Peyer's patch (tissue), 4 donors: Measurements from ENCODE around the gene HES7. TPM values are rescaled to one million over a fixed set of nuclear protein-coding genes. Genes with fewer than 3 reads are reported as not detected.

ENCODE experiments used
- DNase-seq, 3 donors: peaks; one replicate each; pipeline ENCODE4 v3.0.0-alpha.2; 2017 to 2019
- H3K27ac ChIP-seq, 4 donors: fragments of 200-600 bp; sonication (generic); one replicate each; pipeline ENCODE4 v1.5.1; 2016 to 2019
- H3K27me3 ChIP-seq, 2 donors: fragments of 200-600 bp; sonication (generic); one replicate each; pipeline ENCODE4 v1.5.1; 2019
- H3K36me3 ChIP-seq, 3 donors: fragments of 200-600 bp; sonication (generic); one replicate each; pipeline ENCODE4 v1.5.1; 2016 to 2019
- H3K4me1 ChIP-seq, 4 donors: fragments of 200-600 bp; sonication (generic); one replicate each; pipeline ENCODE4 v1.5.1; 2016 to 2019
- H3K4me3 ChIP-seq, 4 donors: fragments of 200-600 bp; sonication (generic); 1 replicate in 3 of 4; 2 replicates in 1 of 4; pipeline ENCODE4 v1.5.1; 2016 to 2019; ENCODE audit warnings: mild to moderate bottlenecking in 1 of 4
- H3K9me3 ChIP-seq, 4 donors: fragments of 200-600 bp; sonication (generic); one replicate each; pipeline ENCODE4 v1.5.1; 2016 to 2019; ENCODE audit warnings: mild to moderate bottlenecking in 1 of 4
- POLR2A ChIP-seq, 2 donors: fragments of 450-650 bp; IDR thresholded peaks; one replicate each; pipeline ENCODE4 v1.5.1; 2017; ENCODE audit warnings: antibody characterized with exemption in 2 of 2, mild to moderate bottlenecking in 2 of 2, moderate library complexity in 2 of 2
- total RNA-seq, 4 donors: library from RNA; depleted of rRNA; stranded (reverse); fragments of >200 nt; gene quantifications; one replicate each; pipeline ENCODE4 v1.1.0, GENCODE V29; 2016
- TF ChIP-seq, protein P1 (sequence below), 6 experiments: fragments of 450-650 bp in 4 of 6; fragments of 200-600 bp in 2 of 6; sonication (generic) in 1 of 6; IDR thresholded peaks; one replicate each; pipeline ENCODE4 v1.5.1; 2017 to 2019; ENCODE audit warnings: antibody characterized with exemption in 6 of 6, mild to moderate bottlenecking in 3 of 6, moderate library complexity in 1 of 6

HES7 gene
- total RNA-seq, 4 donors from 2014 or later = not detected

DNA sequence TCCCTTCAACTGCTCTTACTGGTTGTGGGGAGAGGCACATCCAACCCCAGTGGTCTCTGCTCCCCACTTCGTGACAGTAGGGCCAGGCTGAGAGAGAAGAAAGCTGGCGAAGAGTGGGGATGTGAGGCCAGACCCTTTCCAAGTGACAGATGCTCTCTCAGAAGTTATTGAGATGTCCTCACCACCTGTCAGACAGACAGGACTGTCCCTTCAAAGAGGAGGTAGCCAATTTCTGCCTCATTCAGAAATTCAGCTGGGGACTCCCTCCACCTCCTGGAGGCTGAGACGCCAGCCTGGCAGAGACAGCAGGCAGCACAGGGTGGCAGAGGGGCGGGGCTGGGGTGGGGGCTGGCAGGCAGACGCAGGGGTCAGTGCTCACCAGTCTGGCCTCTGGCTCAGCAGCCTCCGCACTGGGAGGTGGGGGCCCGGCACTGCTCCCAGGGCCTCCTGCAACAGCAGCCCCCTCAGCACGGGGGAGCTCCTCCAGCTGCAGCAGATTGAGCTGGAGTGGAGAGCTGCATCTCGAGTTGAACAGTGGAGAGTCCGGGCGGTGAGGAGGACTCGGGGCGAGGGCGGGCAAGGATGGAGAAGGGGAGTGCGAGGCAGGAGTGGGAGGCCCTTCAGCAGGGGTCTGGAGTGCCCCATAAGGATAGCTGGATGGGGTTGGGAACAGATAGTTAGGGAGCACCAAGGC is 19.1 kb upstream of the HES7 start:
- H3K36me3 ChIP-seq = peaks cover 0 to 88% (median 2%) of the 10 kb centered on the region in 3 donors
- no peak for TF ChIP-seq POLR2A (IDR thresholded peaks at IDR 0.05)
- TF ChIP-seq, protein P1, sequence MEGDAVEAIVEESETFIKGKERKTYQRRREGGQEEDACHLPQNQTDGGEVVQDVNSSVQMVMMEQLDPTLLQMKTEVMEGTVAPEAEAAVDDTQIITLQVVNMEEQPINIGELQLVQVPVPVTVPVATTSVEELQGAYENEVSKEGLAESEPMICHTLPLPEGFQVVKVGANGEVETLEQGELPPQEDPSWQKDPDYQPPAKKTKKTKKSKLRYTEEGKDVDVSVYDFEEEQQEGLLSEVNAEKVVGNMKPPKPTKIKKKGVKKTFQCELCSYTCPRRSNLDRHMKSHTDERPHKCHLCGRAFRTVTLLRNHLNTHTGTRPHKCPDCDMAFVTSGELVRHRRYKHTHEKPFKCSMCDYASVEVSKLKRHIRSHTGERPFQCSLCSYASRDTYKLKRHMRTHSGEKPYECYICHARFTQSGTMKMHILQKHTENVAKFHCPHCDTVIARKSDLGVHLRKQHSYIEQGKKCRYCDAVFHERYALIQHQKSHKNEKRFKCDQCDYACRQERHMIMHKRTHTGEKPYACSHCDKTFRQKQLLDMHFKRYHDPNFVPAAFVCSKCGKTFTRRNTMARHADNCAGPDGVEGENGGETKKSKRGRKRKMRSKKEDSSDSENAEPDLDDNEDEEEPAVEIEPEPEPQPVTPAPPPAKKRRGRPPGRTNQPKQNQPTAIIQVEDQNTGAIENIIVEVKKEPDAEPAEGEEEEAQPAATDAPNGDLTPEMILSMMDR (IDR thresholded peaks at IDR 0.05) = no peak
- DNase-seq = peak in 1 of 3 donors; percentile 44
- H3K27ac ChIP-seq = peak overlapping the region in 2 of 4 donors; percentile 5 to 7
- H3K4me3 ChIP-seq = no peak overlapping the region
- H3K4me1 ChIP-seq = peaks cover 0 to 16% (median 1%) of the 10 kb centered on the region in 4 donors
- no peaks in the 10 kb centered on the region for H3K9me3 ChIP-seq
- no peaks in the 10 kb centered on the region for H3K27me3 ChIP-seq

DNA sequence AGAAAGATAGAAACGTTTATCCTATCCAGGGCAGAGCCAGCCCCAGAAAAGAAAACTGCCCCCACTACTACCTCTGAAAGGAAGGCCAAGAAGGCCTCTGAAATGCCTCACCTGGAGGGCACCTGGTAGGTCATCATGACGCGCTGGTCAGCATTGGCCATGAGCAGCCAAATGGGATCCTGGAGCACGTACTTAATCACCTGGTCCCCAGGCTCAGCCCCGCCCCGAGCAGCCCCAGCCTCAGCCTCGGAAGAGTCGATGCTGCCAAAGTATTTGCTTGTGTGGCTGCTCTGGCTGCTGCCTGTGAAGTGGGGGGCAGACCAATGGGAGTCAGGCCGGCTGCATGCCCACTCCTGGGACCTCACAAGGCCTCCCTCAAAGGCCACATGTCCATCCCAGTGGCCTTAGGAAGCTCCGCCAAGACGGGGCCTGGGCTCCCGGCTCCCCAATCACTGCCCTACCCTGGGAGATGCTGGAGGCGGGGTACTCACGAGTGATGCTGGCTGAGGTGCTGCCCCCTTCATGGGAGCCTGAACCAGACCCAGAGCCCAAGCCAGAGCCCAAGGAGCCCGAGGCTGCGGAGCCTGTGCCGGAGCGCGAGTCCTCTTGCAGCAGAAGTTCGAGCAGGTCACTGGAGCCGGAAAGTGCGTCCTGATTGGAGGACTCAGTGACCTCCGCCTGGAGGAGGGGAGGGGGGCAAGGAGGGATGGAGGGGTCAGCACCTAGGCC is 18.4 kb upstream of the HES7 start:
- H3K27me3 ChIP-seq = no peaks in the 10 kb centered on the region
- peak overlapping the region in 1 of 4 donors; percentile 5 for H3K27ac ChIP-seq
- H3K36me3 ChIP-seq = peaks cover 0 to 81% (median 0%) of the 10 kb centered on the region in 3 donors
- no peak overlapping the region for H3K4me3 ChIP-seq
- TF ChIP-seq, protein P1 (IDR thresholded peaks at IDR 0.05) = no peak
- TF ChIP-seq POLR2A (IDR thresholded peaks at IDR 0.05) = no peak
- DNase-seq = peak in 1 of 3 donors; percentile 47
- H3K9me3 ChIP-seq = no peaks in the 10 kb centered on the region
- H3K4me1 ChIP-seq = peaks cover 0 to 19% (median 1%) of the 10 kb centered on the region in 4 donors

DNA sequence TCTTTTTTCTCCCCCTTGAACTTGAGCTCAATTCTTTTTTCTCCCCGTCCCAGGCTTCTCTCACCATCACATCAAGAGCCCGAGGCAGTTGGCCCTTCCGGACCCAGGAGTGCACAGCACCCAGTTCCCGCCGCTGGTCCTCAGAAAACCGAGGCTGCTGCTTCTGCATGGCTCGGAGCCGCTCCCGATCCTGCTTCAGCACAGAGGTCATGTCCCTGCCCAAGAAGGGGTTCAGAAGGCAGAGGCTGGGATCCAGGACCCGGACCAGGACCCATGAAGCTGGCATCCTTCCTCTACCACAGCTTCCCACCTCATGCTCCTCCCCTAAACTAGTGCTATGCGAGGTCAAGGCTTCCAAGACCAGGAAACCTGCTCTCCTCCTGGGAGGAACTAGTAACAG is 17.8 kb upstream of the HES7 start:
- no peak for DNase-seq
- no peak overlapping the region for H3K27ac ChIP-seq
- no peaks in the 10 kb centered on the region for H3K27me3 ChIP-seq
- no peak overlapping the region for H3K4me3 ChIP-seq
- peaks cover 0 to 19% (median 1%) of the 10 kb centered on the region in 4 donors for H3K4me1 ChIP-seq
- H3K36me3 ChIP-seq = peaks cover 0 to 75% (median 0%) of the 10 kb centered on the region in 3 donors
- H3K9me3 ChIP-seq = no peaks in the 10 kb centered on the region
- TF ChIP-seq POLR2A (IDR thresholded peaks at IDR 0.05) = no peak
- TF ChIP-seq, protein P1 (IDR thresholded peaks at IDR 0.05) = no peak

DNA sequence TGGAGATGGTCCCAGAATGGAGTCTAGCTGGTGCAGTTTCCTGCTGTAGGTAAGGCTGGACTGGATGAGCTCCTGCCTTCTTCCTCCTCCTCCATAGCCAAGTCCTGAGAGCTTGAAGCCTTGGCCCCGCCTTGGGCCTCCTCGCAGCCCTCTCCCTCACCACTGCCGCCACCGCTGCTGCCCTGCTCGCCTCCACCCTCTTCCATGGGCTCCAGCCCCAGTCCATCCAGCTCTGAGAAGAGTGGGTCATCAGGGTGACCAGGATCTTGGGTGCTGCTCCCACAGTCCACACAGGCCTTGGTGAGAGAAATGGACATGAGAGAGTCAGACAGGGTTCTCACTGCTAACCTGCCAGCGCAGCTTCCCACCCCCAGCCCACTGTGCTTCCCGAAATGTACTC is 17.1 kb upstream of the HES7 start:
- H3K36me3 ChIP-seq = peaks cover 0 to 68% (median 0%) of the 10 kb centered on the region in 3 donors
- peak in 2 of 3 donors; percentile 46 to 48 for DNase-seq

More for the DNA sequence above, 17.1 kb upstream of the HES7 start:
- TF ChIP-seq, protein P1 (IDR thresholded peaks at IDR 0.05) = no peak
- no peak for TF ChIP-seq POLR2A (IDR thresholded peaks at IDR 0.05)
- no peaks in the 10 kb centered on the region for H3K9me3 ChIP-seq
- H3K27ac ChIP-seq = peak overlapping the region in 1 of 4 donors; percentile 45
- no peaks in the 10 kb centered on the region for H3K27me3 ChIP-seq
- H3K4me3 ChIP-seq = no peak overlapping the region
- H3K4me1 ChIP-seq = peaks cover 0 to 19% (median 1%) of the 10 kb centered on the region in 4 donors
